ENCODE results near the gene ECI1. TPM values are rescaled to one million over a fixed set of nuclear protein-coding genes. Genes with fewer than 3 reads are reported as not detected.

The ECI1 gene
- total RNA-seq, 4 donors from 2014 or later: 37.1 to 69.9 (median 54.5) TPM

GRCh38 chr16:2237493-2238149 lies 13.8 kb downstream of the ECI1 start:
- no peak overlapping the region for H3K4me3 ChIP-seq (ENCODE audit: low read depth, poor library complexity, severe bottlenecking)
- intact Hi-C loops (cut with DNase I; ENCODE audit: low total_unique reads): loop anchor here (10.0 kb wide), 1 partner anchor 267 kb away; no protein-coding TSS in a partner anchor

DNA sequence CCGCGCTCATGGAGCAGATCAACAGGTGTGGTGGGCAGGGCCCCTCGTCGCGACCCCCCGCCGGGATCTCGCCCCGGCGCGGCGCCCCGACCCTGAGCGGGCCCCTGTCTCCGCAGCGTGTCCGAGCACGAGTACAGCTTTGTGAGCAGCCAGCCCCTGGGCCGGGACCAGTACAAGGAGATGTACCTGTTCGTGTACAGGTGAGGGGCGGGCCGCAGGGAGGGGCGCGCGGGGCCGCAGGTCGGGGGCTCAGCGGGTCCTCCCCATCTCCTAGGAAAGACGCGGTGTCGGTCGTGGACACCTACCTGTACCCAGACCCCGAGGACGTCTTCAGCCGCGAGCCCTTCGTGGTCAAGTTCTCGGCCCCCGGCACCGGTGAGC lies 14.3 kb downstream of the ECI1 start:
- no peak for TF ChIP-seq POLR2A (IDR thresholded peaks at IDR 0.05)
- TF ChIP-seq, protein P1, sequence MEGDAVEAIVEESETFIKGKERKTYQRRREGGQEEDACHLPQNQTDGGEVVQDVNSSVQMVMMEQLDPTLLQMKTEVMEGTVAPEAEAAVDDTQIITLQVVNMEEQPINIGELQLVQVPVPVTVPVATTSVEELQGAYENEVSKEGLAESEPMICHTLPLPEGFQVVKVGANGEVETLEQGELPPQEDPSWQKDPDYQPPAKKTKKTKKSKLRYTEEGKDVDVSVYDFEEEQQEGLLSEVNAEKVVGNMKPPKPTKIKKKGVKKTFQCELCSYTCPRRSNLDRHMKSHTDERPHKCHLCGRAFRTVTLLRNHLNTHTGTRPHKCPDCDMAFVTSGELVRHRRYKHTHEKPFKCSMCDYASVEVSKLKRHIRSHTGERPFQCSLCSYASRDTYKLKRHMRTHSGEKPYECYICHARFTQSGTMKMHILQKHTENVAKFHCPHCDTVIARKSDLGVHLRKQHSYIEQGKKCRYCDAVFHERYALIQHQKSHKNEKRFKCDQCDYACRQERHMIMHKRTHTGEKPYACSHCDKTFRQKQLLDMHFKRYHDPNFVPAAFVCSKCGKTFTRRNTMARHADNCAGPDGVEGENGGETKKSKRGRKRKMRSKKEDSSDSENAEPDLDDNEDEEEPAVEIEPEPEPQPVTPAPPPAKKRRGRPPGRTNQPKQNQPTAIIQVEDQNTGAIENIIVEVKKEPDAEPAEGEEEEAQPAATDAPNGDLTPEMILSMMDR (IDR thresholded peaks at IDR 0.05): no peak
- intact Hi-C loops (cut with DNase I; ENCODE audit: low total_unique reads): loop anchor here (10.0 kb wide), 1 partner anchor 268 kb away; no protein-coding TSS in a partner anchor
- no peak for DNase-seq (ENCODE audit: low spot score in 2 of 2)
- 0% methylated on average over 1 to 6 of the region's 40 CpGs for WGBS, 2 donors
- H3K4me3 ChIP-seq (ENCODE audit: low read depth, poor library complexity, severe bottlenecking): no peak overlapping the region

More at GRCh38 chr16:2237493-2238149, 13.8 kb downstream of the ECI1 start:
- WGBS, 2 donors: 11 to 30% methylated on average over 19 to 33 of the region's 65 CpGs
- no peak for DNase-seq (ENCODE audit: low spot score in 2 of 2)
- TF ChIP-seq, protein P1 (IDR thresholded peaks at IDR 0.05): no peak

- 0 to 1% methylated on average over 15 to 31 of the region's 64 CpGs for WGBS, 2 donors
- intact Hi-C loops (cut with DNase I; ENCODE audit: low total_unique reads): loop anchor here (10.0 kb wide), 1 partner anchor 268 kb away; no protein-coding TSS in a partner anchor
- H3K4me3 ChIP-seq (ENCODE audit: low read depth, poor library complexity, severe bottlenecking): no peak within 1 kb of the TSS
- TF ChIP-seq, protein P1 (IDR thresholded peaks at IDR 0.05): no peak
- no peak for TF ChIP-seq POLR2A (IDR thresholded peaks at IDR 0.05)
- DNase-seq (ENCODE audit: low spot score in 2 of 2): no peak
Observed at GRCh38 chr16:2236337-2237101, 14.9 kb downstream of the ECI1 start, which contains the start of gene DNASE1L2. TSS of gene DNASE1L2 (plus strand) at chr16:2236444. CDS start at chr16:2236817, 373 bp downstream.

DNA sequence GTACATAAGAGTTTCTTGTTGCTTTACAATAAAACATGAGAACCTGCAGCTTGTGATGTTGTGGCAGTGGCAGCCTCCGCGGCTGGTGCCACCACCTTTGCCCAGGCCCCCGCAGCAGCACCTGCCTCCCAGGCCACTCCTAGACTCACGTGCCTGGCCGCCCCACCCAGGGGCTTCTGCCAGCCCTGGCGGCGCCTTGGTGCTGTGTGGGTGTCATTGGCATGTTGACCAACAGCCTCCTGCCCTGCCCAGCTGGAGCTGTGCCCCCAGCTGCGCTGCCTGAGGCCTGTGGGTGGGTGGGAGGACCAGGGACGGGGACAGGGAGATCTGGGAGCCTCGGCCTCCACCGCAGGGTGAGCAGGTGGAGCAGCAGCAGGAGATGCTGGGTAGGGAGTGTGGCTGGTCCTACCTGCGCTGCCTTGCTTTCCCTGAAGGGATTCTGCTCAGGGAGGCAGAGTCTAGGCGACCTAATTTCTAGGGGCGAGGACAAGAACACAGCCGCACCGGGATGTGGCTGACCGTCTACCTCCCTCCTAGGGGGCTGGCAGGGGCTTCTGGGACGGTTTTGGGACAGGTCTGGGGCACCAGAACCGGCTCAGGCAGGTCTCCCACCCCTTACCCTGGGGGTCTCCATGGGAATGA lies 15.6 kb downstream of the ECI1 start:
- TF ChIP-seq, protein P1 (IDR thresholded peaks at IDR 0.05): no peak
- no peak for TF ChIP-seq POLR2A (IDR thresholded peaks at IDR 0.05)
- H3K4me3 ChIP-seq (ENCODE audit: low read depth, poor library complexity, severe bottlenecking): no peak overlapping the region
- 41 to 46% methylated on average over 9 to 19 of the region's 19 CpGs for WGBS, 2 donors
- intact Hi-C loops (cut with DNase I; ENCODE audit: low total_unique reads): loop anchor here (10.0 kb wide), 1 partner anchor 269 kb away; no protein-coding TSS in a partner anchor
- no peak for DNase-seq (ENCODE audit: low spot score in 2 of 2)

DNA sequence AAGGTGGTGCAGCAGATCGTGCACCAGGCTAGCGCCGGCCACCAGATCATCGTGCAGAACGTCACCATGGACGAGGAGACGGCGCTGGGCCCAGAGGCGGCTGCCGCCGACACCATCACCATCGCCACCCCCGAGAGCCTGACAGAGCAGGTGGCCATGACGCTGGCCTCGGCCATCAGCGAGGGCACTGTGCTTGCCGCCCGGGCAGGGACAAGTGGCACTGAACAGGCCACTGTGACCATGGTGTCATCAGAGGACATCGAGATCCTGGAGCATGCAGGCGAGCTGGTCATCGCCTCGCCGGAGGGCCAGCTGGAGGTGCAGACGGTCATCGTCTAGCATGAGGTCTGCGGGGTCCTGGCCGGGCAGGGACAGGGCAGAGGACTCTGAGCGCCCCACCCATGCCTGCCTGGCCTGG lies 16.1 kb downstream of the ECI1 start:
- TF ChIP-seq POLR2A (IDR thresholded peaks at IDR 0.05): no peak
- TF ChIP-seq, protein P1 (IDR thresholded peaks at IDR 0.05): no peak
- 88 to 95% methylated on average over 16 to 26 of the region's 28 CpGs for WGBS, 2 donors
- no peak for DNase-seq (ENCODE audit: low spot score in 2 of 2)
- H3K4me3 ChIP-seq (ENCODE audit: low read depth, poor library complexity, severe bottlenecking): no peak overlapping the region
- intact Hi-C loops (cut with DNase I; ENCODE audit: low total_unique reads): loop anchor here (10.0 kb wide), 1 partner anchor 270 kb away; no protein-coding TSS in a partner anchor
